K562 (cell line): ENCODE data around the gene TMEM60. TPM values are rescaled to one million over a fixed set of nuclear protein-coding genes. Genes with fewer than 3 reads are reported as not detected.

ENCODE experiments used
- ATAC-seq: fragments of 200-7000 bp; cut with Tn5 transposase; 3 replicates; pipeline ENCODE4 v1.9.1; 2020; ENCODE audit warnings: moderate library complexity
- BruUV-seq: library from RNA; stranded (reverse); fragments of 400-500 nt; replicated peaks from 2 replicates; lab custom pipeline; 2021; lab: Mats Ljungman, UMichigan
- CTCF ChIA-PET: fragments of 300-600 bp; formaldehyde crosslinking; extraction: SDS; loops from one replicate; lab custom pipeline; 2021; ENCODE audit warnings: low intra/inter-chr PET ratio; lab: Yijun Ruan, JAX
- POLR2A ChIA-PET: fragments of 300-600, 350-650 bp; sonication (Branson Sonifier 250); formaldehyde crosslinking; extraction: SDS; loops from one replicate; lab custom pipeline; 2021; ENCODE audit warnings: antibody characterized with exemption, inconsistent platforms; lab: Yijun Ruan, JAX
- DNase-seq, 4 experiments: peaks; one replicate each; pipeline versions ENCODE4 v3.0.0 to v3.0.0-alpha.2; 2011 to 2018; ENCODE audit warnings: low spot score in 3 of 4, mixed read lengths in 3 of 4; ENCODE audit errors: extremely low read depth in 1 of 4
- FAIRE-seq: peaks from 2 replicates; lab custom pipeline; 2011; peaks lifted over from hg19 to GRCh38; lab: Jason Lieb, UNC
- H2AFZ ChIP-seq: 2 replicates; pipeline ENCODE4 v1.6.0; 2011; ENCODE audit warnings: low read depth, low read length, control low read depth, inconsistent platforms
- H3K27ac ChIP-seq: fragments of 200-600 bp; 3 replicates; pipeline ENCODE4 v1.8.0; 2011; ENCODE audit warnings: low read depth, mild to moderate bottlenecking, control low read depth, inconsistent platforms, low read length, moderate library complexity, mixed read lengths; ENCODE audit errors: extremely low read depth
- H3K27me3 ChIP-seq, 2 experiments: fragments of 300-600 bp in 1 of 2; 2 replicates in 1 of 2; 3 replicates in 1 of 2; pipeline versions ENCODE4 v1.6.0 to v1.8.0; 2011; ENCODE audit warnings: inconsistent platforms in 2 of 2, low read length in 2 of 2, mild to moderate bottlenecking in 1 of 2, mixed read lengths in 1 of 2, moderate library complexity in 1 of 2; ENCODE audit not compliant: control insufficient read depth in 2 of 2, insufficient read depth in 2 of 2
- H3K36me3 ChIP-seq: fragments of 300-600 bp; 3 replicates; pipeline ENCODE4 v1.8.0; 2011; ENCODE audit warnings: mild to moderate bottlenecking, low read length, inconsistent platforms; ENCODE audit not compliant: control insufficient read depth, insufficient read depth
- H3K4me1 ChIP-seq, 2 experiments: fragments of 200-600 bp in 1 of 2; replicated peaks in 1 of 2; 2 replicates in 1 of 2; 3 replicates in 1 of 2; pipeline versions ENCODE4 v1.5.1 to v1.8.0; 2011; ENCODE audit warnings: inconsistent platforms in 2 of 2, low read length in 2 of 2, mild to moderate bottlenecking in 1 of 2, mixed read lengths in 1 of 2, moderate library complexity in 1 of 2; ENCODE audit not compliant: control insufficient read depth in 2 of 2, insufficient read depth in 2 of 2
- H3K4me2 ChIP-seq: 2 replicates; pipeline ENCODE4 v1.6.1; 2011; ENCODE audit warnings: low read length, control low read depth, inconsistent platforms, mixed read lengths; ENCODE audit not compliant: insufficient read depth
- H3K4me3 ChIP-seq: fragments of 200-600 bp; sonication (generic), shearing (Covaris generic); 2 replicates; pipeline ENCODE4 v1.5.1; 2016; ENCODE audit warnings: control low read depth, inconsistent platforms
- H3K79me2 ChIP-seq: fragments of 200-600 bp; 3 replicates; pipeline ENCODE4 v1.8.0; 2011; ENCODE audit warnings: low read length, inconsistent platforms; ENCODE audit not compliant: control insufficient read depth, insufficient read depth
- H3K9ac ChIP-seq, 2 experiments: 2 replicates each; pipeline versions ENCODE4 v1.6.0 to v1.6.1; 2011; ENCODE audit warnings: low read depth in 2 of 2, low read length in 2 of 2, control low read depth in 1 of 2, inconsistent platforms in 1 of 2, mild to moderate bottlenecking in 1 of 2, mixed read lengths in 1 of 2; ENCODE audit not compliant: insufficient read depth in 1 of 2
- H3K9me1 ChIP-seq: one replicate; pipeline ENCODE4 v1.6.0; 2011; ENCODE audit warnings: inconsistent platforms, mild to moderate bottlenecking, low read length, moderate library complexity; ENCODE audit not compliant: control insufficient read depth, insufficient read depth
- H3K9me3 ChIP-seq: replicated peaks from 2 replicates; pipeline ENCODE4 v1.5.1; 2011; ENCODE audit warnings: low read depth, low read length, inconsistent platforms; ENCODE audit not compliant: control insufficient read depth, insufficient read depth
- H4K20me1 ChIP-seq: replicated peaks from 2 replicates; pipeline ENCODE4 v1.6.1; 2011; ENCODE audit warnings: low read length, inconsistent platforms, mixed read lengths; ENCODE audit not compliant: control insufficient read depth, insufficient read depth
- ARID3A ChIP-seq: IDR thresholded peaks from 2 replicates; pipeline ENCODE4 v1.6.1; 2012; ENCODE audit warnings: low read depth, low read length, improper control_type of control experiment, borderline replicate concordance
- CHAMP1 ChIP-seq: fragments of 450-650 bp; IDR thresholded peaks from 2 replicates; pipeline ENCODE4 v1.6.1; 2016; ENCODE audit warnings: mild to moderate bottlenecking
- CTCF ChIP-seq, 3 experiments: IDR thresholded peaks in 2 of 3; conservative IDR thresholded peaks in 1 of 3; 2 replicates each; pipeline ENCODE4 v1.5.1; 2011 to 2012; ENCODE audit warnings: low read length in 3 of 3, mild to moderate bottlenecking in 3 of 3, control low read depth in 2 of 3, improper control_type of control experiment in 1 of 3, inconsistent platforms in 1 of 3, low read depth in 1 of 3, mixed read lengths in 1 of 3, moderate library complexity in 1 of 3; ENCODE audit not compliant: insufficient read depth in 2 of 3
- HDGF ChIP-seq: fragments of 450-650 bp; IDR thresholded peaks from 2 replicates; pipeline ENCODE4 v1.6.1; 2016
- HMBOX1 ChIP-seq: sonication (generic); IDR thresholded peaks from 2 replicates; pipeline ENCODE4 v1.6.1; 2016
- HOXB6 ChIP-seq: fragments of 250-450 bp; sonication (Bioruptor Pico); IDR thresholded peaks from 2 replicates; pipeline ENCODE4 v1.5.1; 2022; ENCODE audit warnings: mild to moderate bottlenecking, borderline replicate concordance
- WGBS: fragments of 100-300 bp; shearing (Covaris generic); methylation state at CpG from one replicate; pipeline ENCODE4 v1.1.6; 2016; ENCODE audit warnings: low coverage, mixed read lengths; ENCODE audit not compliant: insufficient coverage; ENCODE audit errors: missing lambda C conversion rate; 5-methylcytosine and 5-hydroxymethylcytosine counted together
- in situ Hi-C: fragments of 300-500 bp; cut with MboI; formaldehyde crosslinking; loops from 4 replicates; pipeline ENCODE4 v1.15.0; 2018; ENCODE audit warnings: inconsistent platforms, mixed read lengths
- intact Hi-C: fragments of 100-400 bp; cut with micrococcal nuclease; formaldehyde crosslinking; loops from 2 replicates; pipeline ENCODE4 v1.14.2; 2022
- polyA plus RNA-seq, 8 experiments: library from polyadenylated mRNA; depleted of rRNA in 4 of 8; stranded (reverse) in 5 of 8; unstranded in 3 of 8; fragments of >200 nt; fragmentation: Nextera tagmentation in 2 of 8; fragmentation: Illumina TruSeq in 1 of 8; extraction: Ambion mirVana in 2 of 8; extraction: Trizol in 1 of 8; gene quantifications; 2 replicates each; pipeline versions ENCODE4 v1.2.1 to v1.2.3, GENCODE V29; 2011 to 2014; ENCODE audit warnings: inconsistent platforms in 1 of 8, missing spikeins in 1 of 8
- total RNA-seq, 7 experiments: library from RNA; depleted of rRNA in 6 of 7; stranded (reverse); fragments of >200 nt in 6 of 7; fragmentation: Illumina TruSeq in 2 of 7; extraction: Trizol in 2 of 7; gene quantifications; 2 replicates each; pipeline versions ENCODE4 v1.2.1 to v1.2.3, GENCODE V29; 2011 to 2021; ENCODE audit warnings: low replicate concordance in 1 of 7

The TMEM60 gene
- total and polyA plus RNA-seq, 9 of the 15 experiments (the other 6 are each of a cell fraction or from before 2014, with no cell fraction given), result 12.5 to 140 (median 38.4) TPM

- TF ChIP-seq HDGF, result no peak
Measured at GRCh38 chr7:77827999-77828398, 29.8 kb upstream of the TMEM60 start (continued).

- intact Hi-C loops, result no loop called here
- no peak overlapping the region for H3K4me2 ChIP-seq
- peaks cover 93% of the 10 kb centered on the region for H3K79me2 ChIP-seq
- 0 out of 2 replicates have a peak, but pooled peaks have one; percentile 12 for TF ChIP-seq ARID3A
- no peak for TF ChIP-seq CTCF (IDR thresholded peaks at IDR 0.05 in 2 of 3, conservative IDR thresholded peaks at IDR 0.05 in 1 of 3; ENCODE audit: insufficient read depth in 2 of 3, low read depth in 1 of 3, low read length in 3 of 3)
- TF ChIP-seq HMBOX1, result peak; percentile 76
- peak; percentile 70; the same call in 1 of the 2 replicates for TF ChIP-seq CHAMP1
- no peak for TF ChIP-seq HOXB6
Measured at GRCh38 chr7:77826300-77826699, 28.1 kb upstream of the TMEM60 start.

More at GRCh38 chr7:77826300-77826699, 28.1 kb upstream of the TMEM60 start:
- H3K4me3 ChIP-seq, result no peak overlapping the region
- peaks cover 4% of the 10 kb centered on the region; the same call in 2 of the 3 replicates for H3K36me3 ChIP-seq
- no peaks in the 10 kb centered on the region for H3K27me3 ChIP-seq
- in situ Hi-C loops, result no loop called here
- H3K9ac ChIP-seq, result no peak overlapping the region
- CTCF ChIA-PET, result no interaction called here
- 19% methylated on average over 2 of the region's 2 CpGs for WGBS
- POLR2A ChIA-PET, result interaction anchor here (1.0 to 1.2 kb wide), 3 partner anchors 8 to 11 kb away, joined by 3 to 6 read pairs (median 4); no protein-coding TSS in a partner anchor
- peak; percentile 20; the same call in 1 of the 3 replicates for ATAC-seq
- DNase-seq, result peak; percentile 51 to 58 (median 54)
- H3K27ac ChIP-seq, result peak overlapping the region; percentile 12; the same call in 1 of the 3 replicates
- peaks cover 4% of the 10 kb centered on the region; the same call in 1 of the 2 replicates for H3K9me3 ChIP-seq
- BruUV-seq, result no TSS peak
- peaks cover 7% of the 10 kb centered on the region for H4K20me1 ChIP-seq
- H3K4me1 ChIP-seq, result peaks cover 15 to 36% of the 10 kb centered on the region in 2 experiments; a peak in 4 of 5 replicates
- peak; percentile 44 for FAIRE-seq
- no peaks in the 10 kb centered on the region for H3K9me1 ChIP-seq
- H2AFZ ChIP-seq, result no peak overlapping the region
